ENCODE results near the gene DEFB129. TPM values are rescaled to one million over a fixed set of nuclear protein-coding genes. Genes with fewer than 3 reads are reported as not detected.
A peak's percentile ranks its signal among the peaks of the same experiment; 100 is the strongest.

DEFB129 gene
- total and polyA plus RNA-seq, 4 donors, result not detected

GRCh38 chr20:215796-216195, 11.3 kb upstream of the DEFB129 start:
- 79 to 89% methylated on average over 1 of the region's 1 CpG for WGBS, 2 donors
- TF ChIP-seq CTCF (IDR thresholded peaks at IDR 0.05; ENCODE audit: control extremely low read depth, extremely low read depth), result no peak
- H3K9ac ChIP-seq (ENCODE audit: insufficient read depth in 1 of 2, low read length in 2 of 2), result no peak overlapping the region
- H3K27me3 ChIP-seq (ENCODE audit: control insufficient read depth in 3 of 3, insufficient read depth in 3 of 3, low read length in 2 of 3), result peaks cover 0 to 7% (median 5%) of the 10 kb centered on the region in 3 donors
- no peaks in the 10 kb centered on the region for H3K36me3 ChIP-seq (ENCODE audit: control insufficient read depth in 4 of 4, insufficient read depth in 4 of 4, low read length in 4 of 4)
- H3K4me3 ChIP-seq, result no peak overlapping the region
- no peak overlapping the region for H3K27ac ChIP-seq (ENCODE audit: low read depth in 1 of 2, low read length in 1 of 2)
- DNase-seq, result no peak
- H3K9me3 ChIP-seq (ENCODE audit: control insufficient read depth in 4 of 4, insufficient read depth in 3 of 4, low read length in 3 of 4), result no peaks in the 10 kb centered on the region
- peaks cover 0 to 7% (median 0%) of the 10 kb centered on the region in 5 donors for H3K4me1 ChIP-seq (ENCODE audit: control insufficient read depth in 5 of 5, insufficient read depth in 5 of 5, low read length in 5 of 5)
- no peak for ATAC-seq (ENCODE audit: insufficient read depth, low FRiP score)

- Histone ChIP-seq H3K36me3 (ENCODE audit: control insufficient read depth in 4 of 4, insufficient read depth in 4 of 4, low read length in 4 of 4) (no peaks in the 10 kb centered on the region), H3K9ac (ENCODE audit: insufficient read depth in 1 of 2, low read length in 2 of 2) (no peak overlapping the region), H3K9me3 (ENCODE audit: control insufficient read depth in 4 of 4, insufficient read depth in 3 of 4, low read length in 3 of 4) (no peaks in the 10 kb centered on the region), H3K27me3 (ENCODE audit: control insufficient read depth in 3 of 3, insufficient read depth in 3 of 3, low read length in 2 of 3) (peaks cover 0 to 15% (median 7%) of the 10 kb centered on the region in 3 donors), H3K4me3 (no peak overlapping the region), H3K27ac (ENCODE audit: low read depth in 1 of 2, low read length in 1 of 2) (peak overlapping the region in 1 of 2 donors; percentile 56), H3K4me1 (ENCODE audit: control insufficient read depth in 5 of 5, insufficient read depth in 5 of 5, low read length in 5 of 5) (peaks cover 0 to 7% (median 0%) of the 10 kb centered on the region in 5 donors)
- ATAC-seq (ENCODE audit: insufficient read depth, low FRiP score) (no peak), DNase-seq (no peak)
- no peak for TF ChIP-seq CTCF (IDR thresholded peaks at IDR 0.05; ENCODE audit: control extremely low read depth, extremely low read depth)
- 57 to 65% methylated on average over 1 of the region's 1 CpG for WGBS, 2 donors
These were observed 9.8 kb upstream of the DEFB129 start for GRCh38 chr20:217266-217665.

- peaks cover 0 to 2% (median 0%) of the 10 kb centered on the region in 5 donors for H3K4me1 ChIP-seq (ENCODE audit: control insufficient read depth in 5 of 5, insufficient read depth in 5 of 5, low read length in 5 of 5)
- no peak for TF ChIP-seq CTCF (IDR thresholded peaks at IDR 0.05; ENCODE audit: control extremely low read depth, extremely low read depth)
- H3K36me3 ChIP-seq (ENCODE audit: control insufficient read depth in 4 of 4, insufficient read depth in 4 of 4, low read length in 4 of 4), result no peaks in the 10 kb centered on the region
- no peak overlapping the region for H3K4me3 ChIP-seq
- H3K9me3 ChIP-seq (ENCODE audit: control insufficient read depth in 4 of 4, insufficient read depth in 3 of 4, low read length in 3 of 4), result no peaks in the 10 kb centered on the region
- no peak overlapping the region for H3K27ac ChIP-seq (ENCODE audit: low read depth in 1 of 2, low read length in 1 of 2)
- H3K27me3 ChIP-seq (ENCODE audit: control insufficient read depth in 3 of 3, insufficient read depth in 3 of 3, low read length in 2 of 3), result peaks cover 0 to 15% (median 4%) of the 10 kb centered on the region in 3 donors
- no peak for ATAC-seq (ENCODE audit: insufficient read depth, low FRiP score)
- H3K9ac ChIP-seq (ENCODE audit: insufficient read depth in 1 of 2, low read length in 2 of 2), result no peak overlapping the region
- DNase-seq, result peak in 2 of 3 donors; percentile 32 to 57
- WGBS, 2 donors, result 0% methylated on average over 1 of the region's 1 CpG
These were observed 7.6 kb upstream of the DEFB129 start for GRCh38 chr20:219290-220115.
